ENCODE data around the gene BCO1.
"Not testable (repeated sequence)": the region's sequence is repeated elsewhere in the genome, so short reads cannot be mapped to it uniquely, and the experiment has no call there.

The BCO1 gene, protein sequence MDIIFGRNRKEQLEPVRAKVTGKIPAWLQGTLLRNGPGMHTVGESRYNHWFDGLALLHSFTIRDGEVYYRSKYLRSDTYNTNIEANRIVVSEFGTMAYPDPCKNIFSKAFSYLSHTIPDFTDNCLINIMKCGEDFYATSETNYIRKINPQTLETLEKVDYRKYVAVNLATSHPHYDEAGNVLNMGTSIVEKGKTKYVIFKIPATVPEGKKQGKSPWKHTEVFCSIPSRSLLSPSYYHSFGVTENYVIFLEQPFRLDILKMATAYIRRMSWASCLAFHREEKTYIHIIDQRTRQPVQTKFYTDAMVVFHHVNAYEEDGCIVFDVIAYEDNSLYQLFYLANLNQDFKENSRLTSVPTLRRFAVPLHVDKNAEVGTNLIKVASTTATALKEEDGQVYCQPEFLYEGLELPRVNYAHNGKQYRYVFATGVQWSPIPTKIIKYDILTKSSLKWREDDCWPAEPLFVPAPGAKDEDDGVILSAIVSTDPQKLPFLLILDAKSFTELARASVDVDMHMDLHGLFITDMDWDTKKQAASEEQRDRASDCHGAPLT

DNA sequence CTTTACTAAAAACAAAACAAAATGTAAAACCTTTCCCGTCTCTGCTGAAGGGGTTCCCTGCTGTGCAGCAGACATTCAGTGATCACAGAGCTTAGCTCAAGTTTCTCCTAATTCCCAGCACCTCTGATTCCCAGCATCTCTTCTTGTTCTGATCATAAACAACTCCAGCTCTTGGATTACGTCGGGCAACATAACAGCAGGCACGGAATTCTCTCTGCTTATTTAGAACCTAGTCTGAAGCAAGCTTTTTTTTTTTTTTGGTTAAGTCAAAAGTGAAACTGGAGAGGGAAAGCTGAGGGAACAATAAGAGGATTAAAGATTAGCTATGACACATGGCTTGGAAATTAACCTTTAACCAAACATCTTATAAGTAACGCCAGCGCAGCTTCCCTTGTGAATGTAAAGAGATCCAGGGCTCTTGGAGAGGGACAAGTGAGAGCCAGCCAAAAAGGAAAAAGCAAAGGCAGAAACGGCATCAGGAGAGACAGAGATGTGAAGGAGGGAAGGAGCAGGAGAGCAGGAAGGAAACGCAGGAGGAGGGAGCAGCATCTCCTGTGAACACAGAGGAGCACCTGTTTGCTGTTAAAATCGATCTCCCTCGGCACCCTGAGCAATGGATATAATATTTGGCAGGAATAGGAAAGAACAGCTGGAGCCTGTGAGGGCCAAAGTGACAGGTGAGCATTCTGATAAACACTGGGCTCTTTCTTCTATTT is at the start of gene BCO1:
TSS of gene BCO1 (plus strand) at position 394 of the 716 bp plus-strand sequence. CDS start at position 614, 220 bp downstream.
- DNase-seq = peak; percentile 53

DNA sequence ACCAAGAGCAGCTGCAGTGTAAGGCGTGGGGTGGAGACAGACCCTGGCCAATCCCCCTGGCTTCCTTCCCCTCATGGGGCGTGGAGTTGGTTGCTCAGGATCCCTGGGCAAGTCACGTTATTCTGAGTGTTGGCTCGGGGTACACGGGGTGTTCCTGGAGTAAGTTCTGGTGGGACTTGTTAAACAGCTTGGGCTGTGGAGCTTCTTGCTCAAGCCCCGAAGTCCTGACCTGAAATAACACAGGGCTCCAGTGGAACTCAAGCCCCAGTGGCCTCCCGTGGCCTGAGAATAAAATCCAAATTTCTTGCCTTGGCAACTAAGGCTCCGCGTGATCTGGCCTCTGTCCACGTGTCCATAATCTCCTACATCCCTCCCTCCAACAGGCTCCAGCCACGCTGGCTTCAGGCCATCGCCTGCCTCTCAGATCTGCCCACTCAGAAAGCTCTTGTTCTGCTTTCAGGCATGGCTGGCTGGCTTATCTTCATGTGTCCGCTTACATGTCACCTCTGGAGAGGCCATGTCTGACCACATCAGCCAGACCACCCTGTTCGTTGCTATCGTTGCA is 49.3 kb upstream of the BCO1 start:
- DNase-seq = peak; percentile 32

DNA sequence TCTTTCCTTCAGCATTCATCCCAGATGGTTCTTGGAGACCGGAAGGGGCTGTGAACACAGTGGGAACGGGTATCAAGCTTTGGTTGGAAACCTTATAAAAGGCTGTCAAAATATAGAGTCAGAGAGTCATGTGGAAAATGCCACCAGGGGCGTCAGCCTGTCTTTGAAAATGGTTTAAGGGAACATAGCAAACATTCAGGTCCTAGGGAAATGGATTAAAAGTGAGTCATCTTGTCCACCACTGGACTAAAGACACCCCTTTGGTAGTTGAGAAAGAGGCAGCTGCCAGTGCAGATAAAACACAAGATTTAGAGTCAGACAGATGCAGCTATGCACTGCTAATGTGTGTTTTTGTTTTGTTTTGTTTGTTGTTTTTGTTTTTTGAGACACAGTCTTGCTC is 47.8 kb upstream of the BCO1 start:
- no peak for DNase-seq

DNA sequence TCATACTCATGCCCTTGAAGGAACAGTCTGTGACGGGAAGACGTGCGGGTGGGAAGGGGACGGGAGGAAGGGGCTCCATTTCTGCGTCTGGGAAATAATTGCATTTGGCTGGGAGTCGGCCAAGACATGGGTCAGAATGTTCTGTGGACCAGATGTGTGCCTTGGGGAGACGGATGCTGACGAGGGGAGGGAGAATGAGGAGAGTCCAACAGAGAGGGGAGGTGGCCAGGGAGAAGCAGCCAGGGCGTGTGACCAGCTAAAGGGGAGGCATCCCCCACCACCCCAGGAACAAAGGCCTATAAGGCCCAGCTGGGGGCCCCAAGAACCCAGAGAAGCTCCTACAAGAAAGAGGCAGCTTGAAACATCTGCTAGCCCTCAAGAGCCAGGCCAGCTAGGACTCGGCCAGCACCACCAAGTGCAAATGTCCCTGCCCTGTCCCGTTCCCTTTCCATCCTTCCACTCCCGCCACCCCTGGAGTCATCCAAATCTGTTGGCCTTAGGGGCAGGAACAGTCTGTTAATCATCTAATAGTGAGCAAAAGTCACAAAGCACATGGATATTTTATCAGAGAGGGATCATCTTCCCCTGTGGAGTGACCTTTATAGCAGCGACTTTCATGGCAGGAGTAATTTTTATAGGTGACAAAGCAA is 42.5 kb upstream of the BCO1 start:
- peak; percentile 56 for DNase-seq

DNA sequence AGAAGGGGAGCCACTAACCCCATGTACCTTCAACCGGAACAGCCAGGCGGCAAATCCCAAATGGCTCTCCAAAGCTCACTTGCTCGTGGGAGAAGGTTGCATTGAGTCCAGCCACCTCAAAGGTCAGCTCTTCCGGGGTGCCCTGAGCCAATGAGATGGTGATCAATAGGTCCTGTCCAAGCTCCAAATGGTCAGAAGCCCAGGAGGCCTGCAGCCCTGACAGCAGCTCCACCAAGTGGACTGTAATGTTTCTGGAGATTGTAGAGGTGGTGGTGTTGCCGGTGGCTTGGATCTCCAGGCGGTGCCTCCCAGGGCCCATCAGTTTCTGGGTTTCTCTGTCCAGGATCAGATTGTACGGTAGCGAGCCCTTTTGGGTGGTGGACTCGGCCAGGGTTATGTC is 39.9 kb upstream of the BCO1 start:
- no peak for DNase-seq

DNA sequence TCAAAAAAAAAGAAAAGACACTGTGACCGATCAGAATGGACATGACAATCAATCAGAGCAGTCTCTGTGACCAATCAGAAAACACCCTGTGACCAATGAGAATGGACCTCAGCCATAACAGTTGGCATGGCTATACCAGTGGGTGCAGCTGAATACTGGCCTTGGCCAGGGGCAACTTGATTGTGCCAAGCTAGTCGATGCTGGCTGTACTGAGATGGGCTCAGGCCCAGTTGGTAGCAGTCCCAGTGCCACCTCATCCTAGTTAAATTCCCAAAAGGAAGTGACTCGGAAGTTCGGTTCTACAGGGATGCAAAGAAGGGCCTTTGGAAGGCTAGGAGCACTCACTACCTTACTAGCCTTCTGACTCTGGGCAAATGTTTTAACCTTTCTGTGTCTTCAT is 37.2 kb upstream of the BCO1 start:
- DNase-seq = no peak

DNA sequence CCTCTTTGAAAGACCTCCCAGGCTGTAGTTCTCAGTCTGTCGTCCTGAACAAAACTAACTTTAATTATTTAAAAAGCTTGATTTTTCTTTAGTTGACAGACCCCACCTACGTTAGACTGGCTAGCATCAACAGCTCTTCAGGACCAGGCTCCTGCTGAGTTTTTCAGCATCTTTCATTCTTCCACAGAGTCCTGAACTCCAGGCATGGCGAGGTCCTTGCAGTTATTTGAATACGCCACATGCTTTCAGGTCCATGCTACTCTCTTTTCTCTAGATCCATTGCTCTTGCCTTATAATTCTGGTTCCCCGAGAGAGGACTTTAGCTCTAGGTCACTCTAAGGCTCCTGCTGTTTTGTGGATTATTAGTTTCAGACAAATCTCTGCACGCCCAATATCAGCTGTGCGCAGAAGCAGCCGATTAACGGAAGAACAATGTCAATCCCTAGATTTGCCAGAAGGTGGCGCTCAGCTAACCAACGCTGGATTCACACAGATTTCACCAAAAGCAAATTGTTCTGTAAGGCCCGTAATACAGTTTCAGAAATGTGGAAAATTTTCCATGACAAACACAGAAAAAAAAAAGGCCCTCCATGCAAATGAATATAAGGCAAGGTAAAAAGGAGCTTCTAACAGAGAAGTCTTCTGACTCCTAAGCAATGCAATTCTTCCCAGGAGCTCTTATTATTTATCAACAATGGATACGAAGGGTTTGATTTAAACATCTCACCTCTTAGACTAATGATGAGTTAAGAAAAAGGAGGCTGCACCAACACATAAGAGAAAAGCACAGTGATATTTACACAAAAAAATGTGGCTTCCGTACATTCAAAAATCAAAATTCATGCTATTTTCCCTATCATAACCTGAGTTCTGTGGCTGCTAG is 33.5 kb upstream of the BCO1 start:
- DNase-seq = peak; percentile 64

DNA sequence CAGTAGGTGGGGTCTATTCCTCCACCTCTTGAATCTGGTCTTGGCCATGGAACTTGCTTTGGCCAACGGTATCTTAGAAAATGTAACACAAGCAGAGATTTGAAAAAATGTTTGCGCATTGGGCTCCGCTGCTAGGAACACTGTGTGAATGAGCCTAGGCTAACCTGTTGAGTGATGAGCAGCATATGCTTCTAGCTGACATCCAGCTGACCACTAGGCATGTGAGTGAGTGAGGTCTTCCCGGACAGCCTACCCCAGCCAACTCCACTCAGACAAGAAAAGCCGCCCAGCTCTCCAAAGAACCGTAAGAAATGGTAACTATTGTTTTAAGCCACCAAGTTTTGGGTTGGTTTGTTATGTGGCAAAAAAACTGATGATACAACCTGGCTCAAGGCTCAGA is 31.4 kb upstream of the BCO1 start:
- no peak for DNase-seq

DNA sequence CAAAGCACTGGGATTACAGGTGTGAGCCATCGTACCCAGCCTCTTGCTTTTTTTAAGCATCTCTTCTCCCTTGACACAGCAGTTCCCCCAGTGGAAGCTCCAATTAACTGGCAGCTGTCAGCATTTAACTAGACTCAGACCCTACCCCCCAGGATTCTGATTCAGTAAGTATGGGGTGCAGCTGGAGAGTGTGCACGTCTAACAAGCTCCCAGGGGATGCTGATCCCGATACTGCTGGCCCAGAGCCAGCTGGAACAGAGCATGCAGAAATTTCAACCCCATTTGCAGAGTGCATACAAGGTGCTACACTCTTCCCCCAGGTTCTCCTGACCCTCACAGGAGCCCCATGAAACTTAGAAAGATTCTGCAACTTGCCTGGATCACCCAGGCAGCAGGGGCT is 27.7 kb upstream of the BCO1 start:
- no peak for DNase-seq

DNA sequence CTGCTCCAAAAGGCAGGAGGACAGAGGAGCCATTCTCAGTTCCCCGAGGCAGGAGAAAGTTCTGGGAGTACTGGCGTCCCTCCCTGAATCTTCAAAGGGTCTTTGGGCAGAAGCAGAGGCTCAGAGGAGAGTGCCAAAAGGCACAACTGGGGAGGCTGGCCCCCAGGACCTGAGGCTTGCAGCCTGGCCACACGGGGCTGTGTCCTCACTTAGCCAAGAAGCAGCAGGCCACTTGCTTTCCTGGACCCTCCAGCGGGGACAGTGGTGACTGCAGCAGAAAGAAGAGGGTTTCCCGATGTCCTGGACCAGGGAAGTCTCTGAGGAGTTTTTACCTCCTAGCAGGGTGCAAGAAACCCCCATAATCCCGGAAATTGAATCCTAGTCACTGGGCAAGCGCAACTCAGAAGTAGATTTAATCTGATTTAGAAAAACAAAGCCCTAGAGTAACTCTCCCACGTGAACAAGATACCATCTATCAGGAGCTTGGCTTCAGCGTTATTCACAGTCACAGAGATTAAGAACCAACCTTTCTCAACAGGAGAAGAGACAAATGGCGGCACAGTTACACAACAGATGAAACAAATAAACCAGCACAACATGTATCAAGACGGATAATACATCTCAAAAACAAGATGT is 25.5 kb upstream of the BCO1 start:
- no peak for DNase-seq

DNA sequence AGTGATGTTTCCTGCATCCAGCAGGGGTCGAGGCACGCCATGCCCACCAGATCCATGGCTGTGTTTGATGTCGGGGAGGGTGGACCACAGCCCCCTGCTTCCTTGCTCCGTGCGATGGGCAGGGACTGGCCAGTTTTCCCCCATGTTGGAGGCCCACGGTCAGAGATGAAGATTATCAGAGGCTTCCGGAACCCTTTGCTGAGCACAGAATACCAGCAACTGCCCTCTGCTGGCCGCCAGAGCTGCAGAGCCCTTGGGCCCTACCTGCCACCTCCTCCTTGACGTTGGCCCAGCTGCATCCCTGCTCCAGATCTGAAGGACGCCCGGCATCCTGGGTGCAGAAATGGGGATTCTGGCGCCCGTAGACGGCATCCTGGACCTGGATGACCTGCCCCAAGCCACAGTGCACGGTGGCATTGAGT is 23.7 kb upstream of the BCO1 start:
- DNase-seq = no peak

DNA sequence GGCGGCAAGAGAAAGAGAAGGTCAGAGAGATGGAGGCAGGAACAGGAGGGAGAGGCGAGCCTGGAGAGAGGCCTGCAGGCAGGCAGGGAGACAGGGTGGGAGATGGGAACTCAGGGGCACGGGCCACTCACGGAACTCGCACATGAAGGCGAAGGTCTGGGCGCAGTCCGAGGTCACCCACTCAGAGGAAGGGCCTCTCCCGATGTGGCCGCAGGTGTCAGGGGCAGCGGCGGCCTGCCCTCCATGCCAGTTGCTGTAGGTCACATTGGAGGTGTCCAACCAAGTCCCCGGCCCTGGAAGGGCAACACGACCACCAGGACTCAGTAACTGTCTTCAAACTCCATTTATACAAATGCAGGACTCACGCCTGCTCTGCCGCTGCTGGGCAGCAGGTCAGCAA is 22.4 kb upstream of the BCO1 start:
- DNase-seq = no peak

DNA sequence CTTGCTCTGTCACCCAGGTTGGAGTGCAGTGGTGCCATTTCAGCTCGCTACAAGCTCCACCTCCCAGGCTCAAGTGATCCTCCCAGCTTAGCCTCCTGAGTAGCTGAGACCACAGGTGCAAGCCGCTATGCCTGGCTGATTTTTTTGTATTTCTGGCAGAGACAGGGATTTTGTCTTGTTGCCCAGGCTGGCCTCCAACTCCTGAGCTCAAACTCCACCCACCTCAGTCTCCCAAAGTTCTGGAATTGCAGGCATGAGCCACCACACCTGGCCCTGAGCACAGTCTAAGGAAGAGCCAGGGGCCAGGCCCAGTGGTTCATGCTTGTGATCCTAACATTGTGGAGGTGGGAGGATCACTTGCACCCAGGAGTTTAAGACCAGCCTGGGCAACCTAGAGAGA is 21.8 kb upstream of the BCO1 start:
- DNase-seq = no peak

DNA sequence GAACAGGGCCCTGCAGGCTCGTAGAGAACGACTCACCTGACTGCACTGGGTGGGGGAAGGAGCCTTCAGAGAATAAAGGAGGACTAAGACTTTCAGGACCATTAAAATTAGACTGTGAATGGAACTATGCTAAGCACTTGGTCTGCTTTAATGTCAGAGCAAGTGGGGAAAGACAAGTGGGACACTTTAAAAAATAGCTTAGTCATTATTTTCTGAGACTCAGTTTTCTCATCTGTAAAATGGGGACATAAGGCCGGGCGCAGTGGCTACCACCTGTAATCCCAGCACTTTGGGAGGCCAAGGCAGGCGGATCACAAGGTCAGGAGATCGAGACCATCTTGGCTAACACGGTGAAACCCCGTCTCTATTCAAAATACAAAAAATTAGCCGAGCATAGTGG is 19.3 kb upstream of the BCO1 start:
- no peak for DNase-seq

DNA sequence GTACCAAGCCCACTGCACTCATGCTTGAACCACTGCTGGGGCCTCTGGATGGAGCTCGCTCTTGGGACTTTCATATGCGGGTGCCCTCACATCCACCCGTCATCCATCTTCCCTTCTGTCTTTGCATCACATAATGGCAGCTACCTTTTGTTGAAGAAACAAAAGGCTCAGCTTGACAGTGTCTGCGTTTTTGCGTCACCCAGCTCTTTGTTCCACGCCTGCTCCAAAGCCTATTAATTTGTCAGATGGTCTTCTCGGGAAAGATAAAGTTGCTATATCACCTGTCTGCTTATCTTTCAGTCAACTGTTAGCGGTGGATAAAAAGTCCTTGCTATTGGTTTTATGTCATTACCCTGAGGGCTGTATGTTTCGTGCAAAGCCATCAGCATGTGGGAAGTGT is 18.1 kb upstream of the BCO1 start:
- no peak for DNase-seq

DNA sequence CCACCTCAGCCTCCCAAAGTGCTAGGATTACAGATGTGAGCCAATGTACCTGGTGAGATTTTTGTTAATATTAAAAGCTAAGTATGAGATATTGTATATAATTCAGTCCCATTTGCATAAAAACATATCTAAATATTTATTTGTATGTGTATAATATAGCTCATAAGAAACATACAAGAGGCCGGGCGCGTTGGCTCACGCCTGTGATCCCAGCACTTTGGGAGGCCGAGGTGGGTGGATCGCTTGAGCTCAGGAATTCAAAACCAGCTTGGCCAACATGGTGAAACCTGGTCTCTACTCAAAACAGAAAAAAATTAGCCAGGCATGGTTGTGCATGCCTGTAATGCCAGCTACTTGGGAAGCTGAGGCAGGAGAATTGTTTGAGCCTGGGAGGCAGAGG is 16.8 kb upstream of the BCO1 start:
- DNase-seq = no peak

DNA sequence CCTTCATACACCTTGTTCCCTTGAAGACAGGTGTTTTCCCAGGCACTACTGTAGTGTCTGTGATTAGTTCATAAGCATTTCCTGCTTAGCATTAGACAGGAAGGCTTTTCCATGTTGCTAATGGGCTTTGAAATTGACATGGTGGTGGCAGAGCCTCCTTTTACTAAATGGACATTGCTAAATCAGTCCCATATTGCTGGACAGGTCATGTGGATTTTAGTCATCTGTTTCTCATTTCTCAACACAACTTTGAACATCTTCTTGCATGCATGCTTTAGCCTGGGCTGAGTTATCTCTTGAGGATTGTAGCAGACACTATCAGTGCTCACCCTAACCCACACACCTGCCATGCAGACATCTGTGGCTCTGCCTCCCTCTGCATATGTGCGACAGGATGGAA is 13.7 kb upstream of the BCO1 start:
- no peak for DNase-seq

DNA sequence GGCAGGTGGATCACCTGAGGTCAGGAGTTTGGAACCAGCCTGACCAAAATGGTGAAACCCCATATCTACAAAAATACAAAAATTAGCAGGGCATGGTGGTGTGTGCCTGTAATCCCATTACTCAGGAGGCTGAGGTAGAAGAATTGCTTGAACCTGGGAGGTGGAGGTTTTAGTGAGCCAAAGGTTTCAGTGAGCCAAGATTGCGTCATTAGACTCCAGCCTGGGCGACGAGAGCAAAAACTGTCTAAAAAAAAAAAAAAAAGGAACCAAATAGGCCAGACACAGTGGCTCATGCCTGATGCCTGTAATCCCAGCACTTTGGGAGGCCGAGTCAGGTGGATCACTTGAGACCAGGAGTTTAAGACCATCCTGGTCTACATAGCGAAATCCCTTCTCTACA is 12.8 kb upstream of the BCO1 start:
- DNase-seq = not testable (repeated sequence)

DNA sequence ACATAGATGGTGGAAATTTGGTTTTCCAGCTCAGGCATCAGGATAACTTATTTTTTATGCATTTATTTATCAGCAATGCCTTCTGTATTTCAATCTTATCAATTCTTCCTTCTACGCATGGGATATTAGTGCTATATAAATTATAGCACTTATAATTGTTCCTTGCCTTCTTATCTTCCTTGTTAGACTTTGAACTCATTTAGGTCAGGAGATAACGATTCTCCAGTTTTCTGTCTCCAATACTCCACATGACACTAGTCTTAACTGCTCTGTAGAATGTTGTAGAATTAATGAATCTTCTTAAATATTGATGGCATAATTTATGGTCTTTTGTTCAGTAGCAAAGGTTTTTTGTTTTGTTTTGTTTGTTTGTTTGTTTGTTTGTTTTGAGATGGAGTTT is 10.7 kb upstream of the BCO1 start:
- no peak for DNase-seq

DNA sequence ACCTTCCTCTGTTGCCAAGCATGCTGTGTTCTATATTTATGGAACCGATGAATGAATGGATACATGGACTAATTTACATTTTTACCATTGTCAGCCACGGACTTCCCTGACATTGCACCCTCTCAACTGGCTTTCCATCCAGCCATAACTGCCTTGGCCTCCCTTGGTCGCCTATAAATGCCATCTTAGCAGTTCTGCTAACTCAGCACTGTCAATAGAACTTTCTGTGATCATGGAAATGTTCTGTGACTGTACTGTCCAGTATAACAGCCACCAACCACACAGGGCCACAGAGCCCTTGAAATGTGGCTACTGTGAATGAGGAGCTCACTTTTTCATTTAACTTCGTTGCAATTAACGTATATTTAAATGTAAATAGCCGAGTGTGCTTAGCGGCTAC is 8.7 kb upstream of the BCO1 start:
- DNase-seq = no peak

DNA sequence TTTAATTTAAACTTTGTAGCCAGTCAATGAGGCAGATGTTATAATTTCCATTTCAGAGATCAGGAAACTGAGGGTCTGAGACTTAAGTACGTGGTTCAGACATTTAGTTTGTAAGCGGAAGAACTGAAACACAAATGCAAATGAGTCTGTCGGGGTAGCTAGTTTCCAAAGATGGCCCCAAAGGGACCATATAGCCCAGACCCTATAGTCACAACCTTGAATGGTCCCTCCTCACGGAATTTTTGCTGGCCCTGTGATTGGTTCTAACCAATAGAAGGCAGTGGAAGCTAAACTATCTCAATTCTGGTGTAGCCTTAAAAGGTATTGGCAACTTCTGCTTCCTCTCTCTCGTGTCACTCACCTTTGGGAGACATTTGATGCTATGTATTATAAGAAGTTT is 7.5 kb upstream of the BCO1 start:
- DNase-seq = no peak

All from right hindlimb (tissue), 1 donor.